GM23338 (cell line): Measurements from ENCODE around the gene MEGF11. TPM values are rescaled to one million over a fixed set of nuclear protein-coding genes. Genes with fewer than 3 reads are reported as not detected.

ENCODE experiments used
- ATAC-seq: fragments of 200-7000 bp; cut with Tn5 transposase; 3 replicates; pipeline ENCODE4 v1.9.1; 2020
- DNase-seq: peaks from one replicate; pipeline ENCODE4 v3.0.0-alpha.2; 2015; ENCODE audit warnings: low spot score
- H2AFZ ChIP-seq: fragments of 200-600 bp; sonication (generic); 2 replicates; pipeline ENCODE4 v1.8.0; 2016; ENCODE audit warnings: antibody characterized with exemption, mild to moderate bottlenecking, moderate library complexity
- H3F3A ChIP-seq: fragments of 200-600 bp; sonication (generic); replicated peaks from 2 replicates; pipeline ENCODE4 v1.8.0; 2017; ENCODE audit warnings: antibody characterized with exemption, mixed run types, low read depth
- H3K27ac ChIP-seq: fragments of 200-600 bp; sonication (generic); 2 replicates; pipeline ENCODE4 v1.6.1; 2016; ENCODE audit warnings: low read depth
- H3K27me3 ChIP-seq: fragments of 200-600 bp; sonication (generic); 2 replicates; pipeline ENCODE4 v1.8.0; 2016; ENCODE audit warnings: mild to moderate bottlenecking, mixed run types, moderate library complexity; ENCODE audit not compliant: insufficient read depth
- H3K36me3 ChIP-seq: fragments of 200-600 bp; sonication (generic); 2 replicates; pipeline ENCODE4 v1.8.0; 2016; ENCODE audit warnings: mild to moderate bottlenecking; ENCODE audit not compliant: insufficient read depth
- H3K4me1 ChIP-seq: fragments of 200-600 bp; sonication (generic); 2 replicates; pipeline ENCODE4 v1.8.0; 2016; ENCODE audit warnings: mild to moderate bottlenecking, moderate library complexity; ENCODE audit not compliant: insufficient read depth
- H3K4me2 ChIP-seq: fragments of 200-600 bp; sonication (generic); 2 replicates; pipeline ENCODE4 v1.7.1; 2017; ENCODE audit warnings: mixed run types
- H3K4me3 ChIP-seq: fragments of 200-600 bp; sonication (generic); 2 replicates; pipeline ENCODE4 v1.6.1; 2016; ENCODE audit warnings: mixed run types
- H3K79me2 ChIP-seq: fragments of 200-600 bp; sonication (generic); replicated peaks from 2 replicates; pipeline ENCODE4 v1.8.0; 2017; ENCODE audit warnings: mild to moderate bottlenecking; ENCODE audit not compliant: insufficient read depth
- H3K9me2 ChIP-seq: fragments of 200-600 bp; sonication (generic); 2 replicates; pipeline ENCODE4 v1.8.0; 2017; ENCODE audit not compliant: insufficient read depth
- H4K20me1 ChIP-seq: fragments of 200-600 bp; sonication (generic); replicated peaks from 2 replicates; pipeline ENCODE4 v1.8.0; 2017; ENCODE audit warnings: mild to moderate bottlenecking; ENCODE audit not compliant: insufficient read depth
- H3K27ac Mint-ChIP-seq: 2 replicates; pipeline ENCODE4 v1.8.0; 2020; ENCODE audit warnings: inconsistent platforms, mild to moderate bottlenecking, moderate library complexity, mixed read lengths
- H3K27me3 Mint-ChIP-seq: 3 replicates; pipeline ENCODE4 v1.8.0; 2022; ENCODE audit warnings: low read depth, mild to moderate bottlenecking, moderate library complexity, mixed read lengths, inconsistent platforms; ENCODE audit not compliant: insufficient read depth, poor library complexity
- H3K36me3 Mint-ChIP-seq: 3 replicates; pipeline ENCODE4 v1.8.0; 2021; ENCODE audit warnings: low read depth, mild to moderate bottlenecking, inconsistent platforms, moderate library complexity, mixed read lengths
- H3K4me1 Mint-ChIP-seq: 3 replicates; pipeline ENCODE4 v1.8.0; 2020; ENCODE audit warnings: mild to moderate bottlenecking, inconsistent platforms, mixed read lengths
- H3K4me3 Mint-ChIP-seq: 3 replicates; pipeline ENCODE4 v1.8.0; 2021; ENCODE audit warnings: moderate library complexity, mild to moderate bottlenecking, inconsistent platforms, mixed read lengths
- H3K9me3 Mint-ChIP-seq: 3 replicates; pipeline ENCODE4 v1.8.0; 2020; ENCODE audit warnings: moderate library complexity, mild to moderate bottlenecking, inconsistent platforms, mixed read lengths
- CREB1 ChIP-seq: fragments of 250-450 bp; sonication (Bioruptor Pico); IDR thresholded peaks from 2 replicates; pipeline ENCODE4 v1.5.0; 2020; ENCODE audit warnings: low read depth, mild to moderate bottlenecking, moderate library complexity
- CTCF ChIP-seq, 2 experiments: fragments of 200-600 bp in 1 of 2; sonication (generic) in 1 of 2; conservative IDR thresholded peaks; 2 replicates each; pipeline versions ENCODE4 v1.5.1 to v1.6.1; 2016 to 2017; ENCODE audit warnings: antibody characterized with exemption in 2 of 2, low read depth in 2 of 2, mild to moderate bottlenecking in 2 of 2, moderate library complexity in 1 of 2
- ETS1 ChIP-seq: IDR thresholded peaks from 2 replicates; pipeline ENCODE4 v1.6.1; 2016; ENCODE audit warnings: antibody characterized with exemption
- EZH2 ChIP-seq: fragments of 200-600 bp; sonication (generic); IDR thresholded peaks from one replicate; pipeline ENCODE4 v1.8.0; 2017; ENCODE audit warnings: antibody characterized with exemption, mild to moderate bottlenecking, low read depth; ENCODE audit not compliant: unreplicated experiment
- EZH2phosphoT487 ChIP-seq: fragments of 200-600 bp; sonication (generic); IDR thresholded peaks from one replicate; pipeline ENCODE4 v1.8.1; 2018; ENCODE audit warnings: antibody characterized with exemption; ENCODE audit not compliant: unreplicated experiment
- JUNB ChIP-seq: IDR thresholded peaks from one replicate; pipeline ENCODE4 v1.6.1; 2016; ENCODE audit warnings: antibody characterized with exemption; ENCODE audit not compliant: unreplicated experiment
- NANOG ChIP-seq: IDR thresholded peaks from 2 replicates; pipeline ENCODE4 v1.6.1; 2016; ENCODE audit warnings: antibody characterized with exemption, borderline replicate concordance
- POLR2AphosphoS5 ChIP-seq: IDR thresholded peaks from 2 replicates; pipeline ENCODE4 v1.6.1; 2016; ENCODE audit warnings: antibody characterized with exemption, low read depth
- REST ChIP-seq: IDR thresholded peaks from one replicate; pipeline ENCODE4 v1.6.1; 2018; ENCODE audit warnings: antibody characterized with exemption; ENCODE audit not compliant: unreplicated experiment
- STAT1 ChIP-seq: IDR thresholded peaks from one replicate; pipeline ENCODE4 v1.6.1; 2016; ENCODE audit warnings: antibody characterized with exemption; ENCODE audit not compliant: unreplicated experiment
- ZNF114 ChIP-seq: fragments of 250-450 bp; sonication (Bioruptor Pico); IDR thresholded peaks from 2 replicates; pipeline ENCODE4 v1.5.0; 2020; ENCODE audit warnings: mild to moderate bottlenecking, moderate library complexity
- ZNF331 ChIP-seq: fragments of 250-450 bp; sonication (Bioruptor Pico); IDR thresholded peaks from 2 replicates; pipeline ENCODE4 v1.5.0; 2020; ENCODE audit warnings: low read depth, mild to moderate bottlenecking, moderate library complexity
- ZNF462 ChIP-seq: fragments of 250-450 bp; sonication (Bioruptor Pico); IDR thresholded peaks from 2 replicates; pipeline ENCODE4 v1.5.0; 2020; ENCODE audit warnings: mild to moderate bottlenecking, moderate library complexity
- polyA plus RNA-seq: library from polyadenylated mRNA; unstranded; fragments of >200 nt; fragmentation: Nextera tagmentation; extraction: Ambion mirVana; gene quantifications from 2 replicates; pipeline ENCODE4 v1.2.1, GENCODE V29; 2016
- total RNA-seq: library from RNA; depleted of rRNA; stranded (reverse); fragments of >200 nt; shearing (Covaris generic); gene quantifications from 2 replicates; pipeline ENCODE4 v1.2.3, GENCODE V29; 2014

MEGF11 gene
- total and polyA plus RNA-seq, 2 experiments from 2014 or later: 1.3 to 1.9 TPM

- H3K79me2 ChIP-seq: no peaks in the 10 kb centered on the region
- no peaks in the 10 kb centered on the region for H4K20me1 ChIP-seq
- H3K9me3 Mint-ChIP-seq: no peaks in the 10 kb centered on the region
- no peak overlapping the region for H3K4me3 Mint-ChIP-seq
- H3K27ac Mint-ChIP-seq: no peak overlapping the region
- H3K9me2 ChIP-seq: no peaks in the 10 kb centered on the region
- H3K36me3 Mint-ChIP-seq: no peaks in the 10 kb centered on the region
- H3K4me1 ChIP-seq: peaks cover 9% of the 10 kb centered on the region
- no peaks in the 10 kb centered on the region for H3K36me3 ChIP-seq
- peaks cover 9% of the 10 kb centered on the region for H3K27me3 Mint-ChIP-seq
- ATAC-seq: no peak
- no peak overlapping the region for H3K4me3 ChIP-seq
- H3K27ac ChIP-seq: no peak overlapping the region
- H3K4me1 Mint-ChIP-seq: peaks cover 31% of the 10 kb centered on the region
- TF ChIP-seq ZNF331 (no peak), JUNB (no peak), EZH2 (no peak), EZH2phosphoT487 (no peak), ZNF462 (no peak), POLR2AphosphoS5 (no peak), ETS1 (no peak), NANOG (no peak), CTCF (conservative IDR thresholded peaks at IDR 0.05; ENCODE audit: low read depth in 2 of 2) (no peak), CREB1 (CRISPR knock-in tag) (no peak), REST (no peak), ZNF114 (CRISPR knock-in tag) (no peak), STAT1 (no peak)
- no peaks in the 10 kb centered on the region for H3F3A ChIP-seq
- H3K4me2 ChIP-seq: no peak overlapping the region
- H2AFZ ChIP-seq: no peak overlapping the region
- no peaks in the 10 kb centered on the region for H3K27me3 ChIP-seq
- no peak for DNase-seq
These were observed 207.2 kb downstream of the MEGF11 start for GRCh38 chr15:66046326-66046725.
